ENCODE measurements around the gene OSBPL10. TPM values are rescaled to one million over a fixed set of nuclear protein-coding genes. Genes with fewer than 3 reads are reported as not detected.

OSBPL10 gene
- 3.6 and 7.1 TPM in 2 replicates for total RNA-seq
- polyA plus RNA-seq, result 7.5 and 9.9 TPM in 2 replicates
- polyA plus RNA-seq (2012), result 7.4 and 9.9 TPM in 2 replicates
- polyA minus RNA-seq (ENCODE audit: low replicate concordance), result 13.7 and 15.9 TPM in 2 replicates

- Histone ChIP-seq H3K27me3 (ENCODE audit: control insufficient read depth, insufficient read depth, low read length) (no peaks in the 10 kb centered on the region), H3K27ac (ENCODE audit: insufficient read depth, low read length) (peak within 1 kb of the TSS; percentile 56), H3K4me3 (replicated peaks in 1 of 4; ENCODE audit: control extremely low read depth in 1 of 4, insufficient read depth in 1 of 4, low read depth in 3 of 4, low read length in 4 of 4) (peak within 1 kb of the TSS; percentile 78 to 88 (median 86)), H3K9ac (ENCODE audit: insufficient read depth, low read length) (peak within 1 kb of the TSS; percentile 68), H3K4me1 (ENCODE audit: control insufficient read depth, extremely low read depth, insufficient read depth, low read length) (peaks cover 2% of the 10 kb centered on the region), H3K4me2 (ENCODE audit: extremely low read depth, insufficient read depth, low read length) (peak within 1 kb of the TSS; percentile 98), H2AFZ (ENCODE audit: low read length) (peak within 1 kb of the TSS; percentile 91), H3K9me3 (ENCODE audit: control insufficient read depth, insufficient read depth, low read depth, low read length) (no peaks in the 10 kb centered on the region), H3K79me2 (ENCODE audit: control insufficient read depth, insufficient read depth, low read length) (no peaks in the 10 kb centered on the region), H4K20me1 (ENCODE audit: control insufficient read depth, extremely low read depth, insufficient read depth, low read length) (no peaks in the 10 kb centered on the region), H3K36me3 (ENCODE audit: control insufficient read depth, insufficient read depth, low read length) (no peaks in the 10 kb centered on the region)
- peak; percentile 93 to 94 for DNase-seq (ENCODE audit: low read depth in 2 of 2)
- no peak for TF ChIP-seq EZH2 (IDR thresholded peaks at IDR 0.05; ENCODE audit: low read length, missing control alignments)
- TF ChIP-seq, protein P1, sequence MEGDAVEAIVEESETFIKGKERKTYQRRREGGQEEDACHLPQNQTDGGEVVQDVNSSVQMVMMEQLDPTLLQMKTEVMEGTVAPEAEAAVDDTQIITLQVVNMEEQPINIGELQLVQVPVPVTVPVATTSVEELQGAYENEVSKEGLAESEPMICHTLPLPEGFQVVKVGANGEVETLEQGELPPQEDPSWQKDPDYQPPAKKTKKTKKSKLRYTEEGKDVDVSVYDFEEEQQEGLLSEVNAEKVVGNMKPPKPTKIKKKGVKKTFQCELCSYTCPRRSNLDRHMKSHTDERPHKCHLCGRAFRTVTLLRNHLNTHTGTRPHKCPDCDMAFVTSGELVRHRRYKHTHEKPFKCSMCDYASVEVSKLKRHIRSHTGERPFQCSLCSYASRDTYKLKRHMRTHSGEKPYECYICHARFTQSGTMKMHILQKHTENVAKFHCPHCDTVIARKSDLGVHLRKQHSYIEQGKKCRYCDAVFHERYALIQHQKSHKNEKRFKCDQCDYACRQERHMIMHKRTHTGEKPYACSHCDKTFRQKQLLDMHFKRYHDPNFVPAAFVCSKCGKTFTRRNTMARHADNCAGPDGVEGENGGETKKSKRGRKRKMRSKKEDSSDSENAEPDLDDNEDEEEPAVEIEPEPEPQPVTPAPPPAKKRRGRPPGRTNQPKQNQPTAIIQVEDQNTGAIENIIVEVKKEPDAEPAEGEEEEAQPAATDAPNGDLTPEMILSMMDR (conservative IDR thresholded peaks at IDR 0.05 in 1 of 2, IDR thresholded peaks at IDR 0.05 in 1 of 2; ENCODE audit: low read depth in 1 of 2, low read length in 2 of 2), result no peak
These were observed at the start of gene OSBPL10, which contains the start of gene ZNF860 for GRCh38 chr3:31981206-31982181. OSBPL10 (minus strand) TSS chr3:31981262; CDS start chr3:31981179, 83 bp downstream. ZNF860 (plus strand) TSS chr3:31981750; CDS start chr3:31989080, 7,330 bp downstream.

GRCh38 chr3:32026593-32026992, 45.5 kb upstream of the OSBPL10 start:
- H3K36me3 ChIP-seq (ENCODE audit: control insufficient read depth, insufficient read depth, low read length), result no peaks in the 10 kb centered on the region

GRCh38 chr3:32022947-32023346, 41.9 kb upstream of the OSBPL10 start:
- no peak overlapping the region for H3K4me3 ChIP-seq (replicated peaks in 1 of 4; ENCODE audit: control extremely low read depth in 1 of 4, insufficient read depth in 1 of 4, low read depth in 3 of 4, low read length in 4 of 4)
- no peak overlapping the region for H3K27ac ChIP-seq (ENCODE audit: insufficient read depth, low read length)
- H3K9ac ChIP-seq (ENCODE audit: insufficient read depth, low read length), result no peak overlapping the region
- H3K27me3 ChIP-seq (ENCODE audit: control insufficient read depth, insufficient read depth, low read length), result no peaks in the 10 kb centered on the region
- no peaks in the 10 kb centered on the region for H3K4me1 ChIP-seq (ENCODE audit: control insufficient read depth, extremely low read depth, insufficient read depth, low read length)
- no peak overlapping the region for H3K4me2 ChIP-seq (ENCODE audit: extremely low read depth, insufficient read depth, low read length)
- H3K36me3 ChIP-seq (ENCODE audit: control insufficient read depth, insufficient read depth, low read length), result no peaks in the 10 kb centered on the region
- no peaks in the 10 kb centered on the region for H3K79me2 ChIP-seq (ENCODE audit: control insufficient read depth, insufficient read depth, low read length)
- TF ChIP-seq, protein P1 (conservative IDR thresholded peaks at IDR 0.05 in 1 of 2, IDR thresholded peaks at IDR 0.05 in 1 of 2; ENCODE audit: low read depth in 1 of 2, low read length in 2 of 2), result no peak
- TF ChIP-seq EZH2 (IDR thresholded peaks at IDR 0.05; ENCODE audit: low read length, missing control alignments), result no peak
- no peak overlapping the region for H2AFZ ChIP-seq (ENCODE audit: low read length)
- no peaks in the 10 kb centered on the region for H3K9me3 ChIP-seq (ENCODE audit: control insufficient read depth, insufficient read depth, low read depth, low read length)
- DNase-seq (ENCODE audit: low read depth in 2 of 2), result no peak
- no peaks in the 10 kb centered on the region for H4K20me1 ChIP-seq (ENCODE audit: control insufficient read depth, extremely low read depth, insufficient read depth, low read length)

More at GRCh38 chr3:32026593-32026992, 45.5 kb upstream of the OSBPL10 start:
- Histone ChIP-seq H3K9ac (ENCODE audit: insufficient read depth, low read length) (no peak overlapping the region), H2AFZ (ENCODE audit: low read length) (no peak overlapping the region), H3K79me2 (ENCODE audit: control insufficient read depth, insufficient read depth, low read length) (no peaks in the 10 kb centered on the region), H3K27ac (ENCODE audit: insufficient read depth, low read length) (no peak overlapping the region), H4K20me1 (ENCODE audit: control insufficient read depth, extremely low read depth, insufficient read depth, low read length) (no peaks in the 10 kb centered on the region), H3K4me3 (replicated peaks in 1 of 4; ENCODE audit: control extremely low read depth in 1 of 4, insufficient read depth in 1 of 4, low read depth in 3 of 4, low read length in 4 of 4) (no peak overlapping the region), H3K9me3 (ENCODE audit: control insufficient read depth, insufficient read depth, low read depth, low read length) (no peaks in the 10 kb centered on the region), H3K4me1 (ENCODE audit: control insufficient read depth, extremely low read depth, insufficient read depth, low read length) (no peaks in the 10 kb centered on the region), H3K4me2 (ENCODE audit: extremely low read depth, insufficient read depth, low read length) (no peak overlapping the region), H3K27me3 (ENCODE audit: control insufficient read depth, insufficient read depth, low read length) (no peaks in the 10 kb centered on the region)
- TF ChIP-seq, protein P1 (conservative IDR thresholded peaks at IDR 0.05 in 1 of 2, IDR thresholded peaks at IDR 0.05 in 1 of 2; ENCODE audit: low read depth in 1 of 2, low read length in 2 of 2), result no peak
- no peak for TF ChIP-seq EZH2 (IDR thresholded peaks at IDR 0.05; ENCODE audit: low read length, missing control alignments)
- no peak for DNase-seq (ENCODE audit: low read depth in 2 of 2)

All from fibroblast of lung (primary cell).